Stomach smooth muscle (tissue), 2 donors: Measurements from ENCODE around the gene MRPL23.

Source experiments
- H3K27ac ChIP-seq: one replicate; pipeline ENCODE4 v1.7.0; 2013; ENCODE audit warnings: mild to moderate bottlenecking, low read length, inconsistent platforms
- H3K27me3 ChIP-seq, 2 donors: one replicate each; pipeline ENCODE4 v1.7.0; 2013; ENCODE audit warnings: low read length in 2 of 2; ENCODE audit not compliant: insufficient read depth in 2 of 2, control insufficient read depth in 1 of 2
- H3K36me3 ChIP-seq, 2 donors: one replicate each; pipeline ENCODE4 v1.7.0; 2013; ENCODE audit warnings: low read length in 2 of 2; ENCODE audit not compliant: control insufficient read depth in 2 of 2, insufficient read depth in 2 of 2
- H3K4me1 ChIP-seq: one replicate; pipeline ENCODE4 v1.7.0; 2013; ENCODE audit warnings: low read length; ENCODE audit not compliant: control insufficient read depth, insufficient read depth
- H3K4me3 ChIP-seq, 2 donors: one replicate each; pipeline ENCODE4 v1.7.0; 2013; ENCODE audit warnings: low read length in 2 of 2
- H3K9ac ChIP-seq, 2 donors: one replicate each; pipeline ENCODE4 v1.7.0; 2013; ENCODE audit warnings: low read length in 2 of 2, mild to moderate bottlenecking in 1 of 2
- H3K9me3 ChIP-seq, 2 donors: one replicate each; pipeline ENCODE4 v1.7.0; 2013; ENCODE audit warnings: low read length in 2 of 2; ENCODE audit not compliant: control insufficient read depth in 2 of 2
- donor health status: healthy.
- donor health status: Pancreatic carcinoma.

MRPL23 gene

GRCh38 chr11:2002807-2003206 is 55.7 kb downstream of the MRPL23 start:
- Histone ChIP-seq H3K9ac (no peak overlapping the region), H3K4me3 (no peak overlapping the region), H3K27me3 (no peaks in the 10 kb centered on the region), H3K9me3 (no peaks in the 10 kb centered on the region), H3K4me1 (no peaks in the 10 kb centered on the region), H3K36me3 (no peaks in the 10 kb centered on the region), H3K27ac (no peak overlapping the region)

GRCh38 chr11:2004466-2004865 is 57.3 kb downstream of the MRPL23 start:
- no peaks in the 10 kb centered on the region for H3K9me3 ChIP-seq
- H3K9ac ChIP-seq: no peak overlapping the region
- H3K27ac ChIP-seq: no peak overlapping the region
- no peak overlapping the region for H3K4me3 ChIP-seq
- no peaks in the 10 kb centered on the region for H3K4me1 ChIP-seq
- no peaks in the 10 kb centered on the region for H3K27me3 ChIP-seq
- no peaks in the 10 kb centered on the region for H3K36me3 ChIP-seq
